Medulla oblongata (tissue), 1 donor: ENCODE measurements around the gene POLD4.
A peak's percentile ranks its signal among the peaks of the same experiment; 100 is the strongest.

Source experiments
- DNase-seq: peaks from one replicate; pipeline ENCODE4 v3.0.0-alpha.2; 2015; ENCODE audit errors: extremely low spot score

Gene POLD4

GRCh38 chr11:67389477-67389876 lies 36.1 kb upstream of the POLD4 start:
- DNase-seq: no peak

GRCh38 chr11:67387518-67387917 lies 34.2 kb upstream of the POLD4 start:
- DNase-seq: no peak

GRCh38 chr11:67387069-67387468 lies 33.7 kb upstream of the POLD4 start:
- DNase-seq: no peak

GRCh38 chr11:67384851-67385366 lies 31.6 kb upstream of the POLD4 start:
- DNase-seq: peak; percentile 79

GRCh38 chr11:67382276-67383136 lies 29.2 kb upstream of the POLD4 start:
- peak; percentile 90 for DNase-seq

- DNase-seq: peak; percentile 49
Measured at GRCh38 chr11:67381244-67381972, 28.1 kb upstream of the POLD4 start.

GRCh38 chr11:67379061-67380058 lies 26.0 kb upstream of the POLD4 start:
- DNase-seq: no peak

- no peak for DNase-seq
Measured at GRCh38 chr11:67378544-67378943, 25.2 kb upstream of the POLD4 start.

- no peak for DNase-seq
Measured at GRCh38 chr11:67376873-67377808, 23.8 kb upstream of the POLD4 start.

GRCh38 chr11:67376063-67376820 lies 22.9 kb upstream of the POLD4 start:
- DNase-seq: no peak

- no peak for DNase-seq
Measured at GRCh38 chr11:67375320-67376055, 22.1 kb upstream of the POLD4 start.

GRCh38 chr11:67374571-67375281 lies 21.4 kb upstream of the POLD4 start:
- DNase-seq: no peak

GRCh38 chr11:67373648-67374570 lies 20.6 kb upstream of the POLD4 start:
- DNase-seq: peak; percentile 78

GRCh38 chr11:67372993-67373647 lies 19.8 kb upstream of the POLD4 start, which contains the start of gene CLCF1:
CLCF1 (minus strand) TSS chr11:67373598; CDS start chr11:67373539, 59 bp downstream.
- peak; percentile 56 for DNase-seq

- no peak for DNase-seq
Measured at GRCh38 chr11:67372321-67372992, 19.1 kb upstream of the POLD4 start.

- no peak for DNase-seq
Measured at GRCh38 chr11:67371911-67372320, 18.6 kb upstream of the POLD4 start.
